Aorta (tissue), 5 donors: ENCODE measurements around the gene RBP7. TPM values are rescaled to one million over a fixed set of nuclear protein-coding genes. Genes with fewer than 3 reads are reported as not detected.

ENCODE experiments used
- ATAC-seq: fragments of 200-7000 bp; cut with Tn5 transposase; one replicate; pipeline ENCODE4 v1.9.1; 2022; ENCODE audit warnings: moderate library complexity; ENCODE audit not compliant: low FRiP score
- DNase-seq, 2 donors: peaks; one replicate each; pipeline ENCODE4 v3.0.0-alpha.2; 2020
- H3K27ac ChIP-seq, 2 donors: one replicate each; pipeline ENCODE4 v1.5.1; 2013; ENCODE audit warnings: low read length in 2 of 2, mild to moderate bottlenecking in 2 of 2, moderate library complexity in 2 of 2, control low read depth in 1 of 2, inconsistent platforms in 1 of 2, low read depth in 1 of 2
- H3K27me3 ChIP-seq, 2 donors: one replicate each; pipeline ENCODE4 v1.6.1; 2013; ENCODE audit warnings: control low read depth in 1 of 2, low read length in 1 of 2, mild to moderate bottlenecking in 1 of 2, moderate library complexity in 1 of 2; ENCODE audit not compliant: insufficient read depth in 2 of 2, control insufficient read depth in 1 of 2
- H3K36me3 ChIP-seq, 2 donors: one replicate each; pipeline ENCODE4 v1.6.1; 2013; ENCODE audit warnings: control low read depth in 1 of 2, low read length in 1 of 2, mild to moderate bottlenecking in 1 of 2; ENCODE audit not compliant: insufficient read depth in 2 of 2, control insufficient read depth in 1 of 2
- H3K4me1 ChIP-seq, 2 donors: one replicate each; pipeline ENCODE4 v1.6.1; 2013; ENCODE audit warnings: low read length in 2 of 2, control low read depth in 1 of 2, mild to moderate bottlenecking in 1 of 2, moderate library complexity in 1 of 2; ENCODE audit not compliant: insufficient read depth in 2 of 2, control insufficient read depth in 1 of 2
- H3K4me3 ChIP-seq, 2 donors: one replicate each; pipeline ENCODE4 v1.5.1; 2013; ENCODE audit warnings: low read length in 2 of 2, control low read depth in 1 of 2, mild to moderate bottlenecking in 1 of 2
- H3K9me3 ChIP-seq: one replicate; pipeline ENCODE4 v1.6.1; 2013; ENCODE audit warnings: mild to moderate bottlenecking, low read length; ENCODE audit not compliant: control insufficient read depth
- WGBS, 2 donors: extraction: QIAGEN DNeasy Blood & Tissue Kit; methylation state at CpG; one replicate each; pipeline ENCODE4 v1.1.7; 2013; 5-methylcytosine and 5-hydroxymethylcytosine counted together
- intact Hi-C, 2 donors: fragments of 100-400 bp; cut with DNase I; formaldehyde crosslinking; loops; one replicate each; pipeline versions ENCODE4 v1.14.2 to v1.15.0; 2022
- long read RNA-seq, 2 donors: library from polyadenylated mRNA; unstranded; transcript quantifications; one replicate each; pipeline ENCODE4 v2.0.0, GENCODE V29; 2020 to 2021
- polyA plus RNA-seq, 2 donors: library from polyadenylated mRNA; stranded (reverse); fragments of 200-250 nt; gene quantifications; one replicate each; pipeline ENCODE4 v1.2.3, GENCODE V29; 2013
- total RNA-seq, 2 donors: library from RNA; stranded (reverse); fragmentation: NEBNext Ultra II Directional; extraction: Animal tissue kit (Norgen Biotek cat#: 25700); gene quantifications; one replicate each; pipeline ENCODE4 v1.2.1, GENCODE V29; 2021
- donor health status: healthy with polysubstance abuse.
- donor health status: Bipolar disorder and iron deficiency.
- donor health status: DM: no; HTN: no; CAD: no.
- donor health status: DM: no; HTN: no; CAD: no.
- donor health status: DM: yes; HTN: yes; CAD: no.

The RBP7 gene
- 10 to 100 TPM in 1 of 2 donors, 1 to 10 TPM in 1; 7.6 to 30.2 TPM for total RNA-seq
- polyA plus RNA-seq, result 10 to 100 TPM in 1 of 2 donors, 1 to 10 TPM in 1; 3.9 to 35.1 TPM
- long read RNA-seq, donor 1, transcript RBP7-201 (4 exons, 636 nt), result major isoform, 19 of 19 reads
- long read RNA-seq, donor 1, partial matches to known transcripts, result 0 of 19 reads
- long read RNA-seq, donor 1, other reads (novel, unspliced or antisense), result 0 of 19 reads
- long read RNA-seq, donor 2, partial matches to known transcripts, result 0 of 2 reads
- long read RNA-seq, donor 2, other reads (novel, unspliced or antisense), result 0 of 2 reads

DNA sequence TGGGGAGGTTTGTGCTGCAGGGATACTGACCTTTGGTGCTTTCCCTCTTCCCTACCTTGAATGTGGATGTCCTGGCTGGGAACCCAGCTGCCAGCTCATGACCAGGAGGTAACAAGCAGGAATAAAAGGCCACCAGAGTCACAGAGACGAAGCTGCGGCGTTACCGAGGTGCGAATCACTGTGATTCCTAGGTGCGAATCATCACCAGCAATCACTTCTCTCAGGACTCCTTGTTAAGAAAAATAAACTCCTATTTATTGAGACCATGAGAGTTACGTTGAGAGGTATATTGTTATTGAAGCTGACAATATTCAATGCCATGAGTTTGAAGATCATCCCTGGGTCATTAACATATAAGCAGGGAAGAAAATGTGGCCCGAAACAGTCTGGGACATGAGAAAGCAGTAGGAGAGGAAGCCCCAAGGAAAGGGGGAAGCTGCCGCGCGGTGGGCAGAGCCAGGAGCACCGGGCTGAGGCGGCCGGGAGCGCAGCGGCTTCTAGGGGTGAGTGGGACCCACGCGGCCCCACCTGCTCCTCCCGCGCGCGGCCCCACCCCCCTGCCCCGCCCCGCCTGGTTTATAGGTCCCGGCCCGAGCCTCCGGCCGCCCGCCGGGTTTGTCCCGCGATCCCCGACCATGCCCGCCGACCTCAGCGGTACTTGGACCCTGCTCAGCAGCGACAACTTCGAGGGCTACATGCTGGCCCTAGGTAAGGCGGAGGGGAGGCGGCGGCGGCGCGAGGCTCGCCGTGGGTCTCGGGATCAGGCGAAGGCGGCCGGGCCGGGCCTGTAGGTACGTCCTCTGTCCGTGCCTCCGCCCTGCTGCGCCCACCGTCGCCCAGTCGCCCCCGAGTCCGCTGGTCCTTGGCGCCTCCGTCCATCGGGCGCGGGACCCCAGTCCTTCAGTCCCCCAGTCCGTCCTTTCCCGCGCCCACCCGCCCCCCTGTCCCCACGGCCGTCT is at the start of gene RBP7:
Gene RBP7, plus strand, starts transcription at position 605 of the 959 bp plus-strand sequence. Its CDS starts 31 bp downstream, at position 636.
- peak; percentile 57 for ATAC-seq
- peak in 1 of 2 donors; percentile 80 for DNase-seq
- no peak within 1 kb of the TSS for H3K27ac ChIP-seq

GRCh38 chr1:9957726-9958125 is 39.3 kb upstream of the RBP7 start:
- WGBS, 2 donors, result 92 to 94% methylated on average over 8 of the region's 8 CpGs
- no peaks in the 10 kb centered on the region for H3K27me3 ChIP-seq
- intact Hi-C loops, result no loop called here

More for the DNA sequence above, at the start of gene RBP7:
- 8 to 10% methylated on average over 62 to 71 of the region's 71 CpGs for WGBS, 2 donors
- Histone ChIP-seq H3K9me3 (no peaks in the 10 kb centered on the region), H3K27me3 (no peaks in the 10 kb centered on the region), H3K4me1 (no peaks in the 10 kb centered on the region), H3K36me3 (no peaks in the 10 kb centered on the region), H3K4me3 (peak within 1 kb of the TSS; percentile 40 to 41)
- intact Hi-C loops, result no loop called here

DNA sequence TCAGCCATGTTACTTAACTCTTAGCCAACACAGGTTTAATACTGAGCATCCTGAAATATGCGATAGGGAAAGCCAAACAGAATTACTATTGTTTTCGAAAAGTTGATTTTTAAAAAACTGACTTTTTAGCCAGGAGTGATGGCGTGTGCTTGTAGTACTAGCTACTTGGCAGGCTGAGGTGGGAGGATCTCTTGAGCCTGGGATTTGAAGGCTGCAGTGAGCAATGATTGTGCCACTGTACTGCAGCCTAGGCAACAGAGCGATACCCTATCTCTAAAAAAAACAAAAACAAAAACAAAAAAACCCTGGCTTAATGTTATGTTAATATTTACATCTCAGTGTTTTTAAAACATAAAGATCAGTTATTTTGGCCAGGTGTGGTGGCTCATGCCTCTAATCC is 37.0 kb upstream of the RBP7 start:
- no peaks in the 10 kb centered on the region for H3K4me1 ChIP-seq
- WGBS, 2 donors, result 13 to 16% methylated on average over 4 of the region's 4 CpGs
- intact Hi-C loops, result no loop called here
- H3K36me3 ChIP-seq, result no peaks in the 10 kb centered on the region
- no peak for ATAC-seq
- DNase-seq, result peak in 1 of 2 donors; percentile 13
- H3K9me3 ChIP-seq, result no peaks in the 10 kb centered on the region
- no peaks in the 10 kb centered on the region for H3K27me3 ChIP-seq
- no peak overlapping the region for H3K4me3 ChIP-seq
- H3K27ac ChIP-seq, result no peak overlapping the region

More at GRCh38 chr1:9957726-9958125, 39.3 kb upstream of the RBP7 start:
- Histone ChIP-seq H3K9me3 (no peaks in the 10 kb centered on the region), H3K4me3 (no peak overlapping the region), H3K4me1 (no peaks in the 10 kb centered on the region), H3K27ac (no peak overlapping the region), H3K36me3 (no peaks in the 10 kb centered on the region)
- ATAC-seq (no peak), DNase-seq (peak in 1 of 2 donors; percentile 17)

DNA sequence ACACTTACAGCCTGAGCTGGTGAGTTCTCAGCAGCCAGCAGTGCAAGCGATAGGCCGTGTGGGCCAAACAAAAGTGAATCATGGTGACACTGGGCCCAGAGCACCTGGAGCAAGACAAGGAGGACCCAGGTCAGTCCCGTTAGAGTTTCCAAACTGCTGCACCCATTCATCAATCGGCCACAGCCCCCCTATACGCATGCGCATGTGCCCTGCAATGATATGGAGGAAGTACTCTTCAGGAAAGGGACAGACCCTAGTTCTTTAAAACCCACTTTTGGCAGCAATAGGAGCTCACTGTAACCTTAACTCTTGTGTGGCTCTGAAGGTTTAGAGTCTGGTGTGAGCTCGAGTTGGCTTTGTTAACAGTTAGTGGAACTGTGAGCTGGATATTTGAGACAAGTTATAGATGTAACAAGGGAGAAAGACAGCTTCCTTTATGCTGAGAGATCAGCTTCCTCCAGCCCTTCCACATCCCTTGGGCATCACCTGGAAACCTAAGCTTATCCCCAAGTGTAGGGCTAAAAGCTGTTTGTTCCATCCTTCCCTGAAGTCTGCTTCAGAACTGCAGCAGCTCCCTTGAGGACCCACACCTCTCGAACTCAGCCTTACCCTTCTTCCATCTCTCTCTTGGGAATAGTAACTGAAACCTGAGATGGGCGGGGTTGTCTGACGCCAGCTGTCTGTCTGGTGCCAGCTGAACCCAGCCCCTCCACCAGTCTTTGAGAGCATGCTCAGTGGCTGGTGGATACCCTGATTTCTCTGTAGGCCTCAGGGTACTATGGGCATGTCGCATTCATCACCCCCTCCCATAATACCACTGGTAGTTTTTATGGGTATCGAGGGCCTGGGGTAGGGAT is 36.1 kb upstream of the RBP7 start:
- H3K9me3 ChIP-seq, result no peaks in the 10 kb centered on the region
- H3K27me3 ChIP-seq, result no peaks in the 10 kb centered on the region
- no peaks in the 10 kb centered on the region for H3K36me3 ChIP-seq
- intact Hi-C loops, result no loop called here
- DNase-seq (no peak), ATAC-seq (no peak)
- no peak overlapping the region for H3K27ac ChIP-seq
- no peak overlapping the region for H3K4me3 ChIP-seq
- no peaks in the 10 kb centered on the region for H3K4me1 ChIP-seq
- WGBS, 2 donors, result 79 to 82% methylated on average over 12 of the region's 12 CpGs

DNA sequence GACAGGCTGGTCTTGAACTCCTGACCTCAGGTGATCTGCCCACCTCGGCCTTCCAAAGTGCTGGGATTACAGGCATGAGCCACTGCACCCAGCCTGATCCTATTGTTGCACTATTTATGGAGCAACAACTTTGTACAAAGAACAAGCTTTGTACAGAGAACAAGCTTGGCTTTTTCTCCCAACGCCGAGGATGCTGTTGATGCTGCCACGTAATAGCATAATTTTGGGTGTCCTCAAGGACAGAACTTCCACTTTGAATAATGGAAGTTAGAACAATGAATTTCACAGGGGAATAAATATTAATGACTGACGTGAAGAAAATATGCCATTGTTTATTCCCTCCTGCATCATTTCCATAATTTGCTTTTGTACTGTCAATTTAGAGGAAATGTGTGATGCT is 12.8 kb upstream of the RBP7 start:
- no peaks in the 10 kb centered on the region for H3K4me1 ChIP-seq
- intact Hi-C loops, result no loop called here
- no peak overlapping the region for H3K27ac ChIP-seq
- no peaks in the 10 kb centered on the region for H3K9me3 ChIP-seq
- no peaks in the 10 kb centered on the region for H3K27me3 ChIP-seq
- WGBS, 2 donors, result 85 to 89% methylated on average over 5 of the region's 5 CpGs
- no peak overlapping the region for H3K4me3 ChIP-seq
- ATAC-seq (no peak), DNase-seq (no peak)
- peaks cover 0 to 2% of the 10 kb centered on the region in 2 donors for H3K36me3 ChIP-seq

- Histone ChIP-seq H3K27ac (no peak overlapping the region), H3K9me3 (no peaks in the 10 kb centered on the region), H3K4me1 (no peaks in the 10 kb centered on the region), H3K36me3 (peaks cover 0 to 2% of the 10 kb centered on the region in 2 donors), H3K27me3 (no peaks in the 10 kb centered on the region), H3K4me3 (no peak overlapping the region)
- no peak for DNase-seq
- intact Hi-C loops, result no loop called here
- no peak for ATAC-seq
- WGBS, 2 donors, result 44 to 49% methylated on average over 6 of the region's 6 CpGs
These were observed 12.0 kb upstream of the RBP7 start for GRCh38 chr1:9985001-9985400.

DNA sequence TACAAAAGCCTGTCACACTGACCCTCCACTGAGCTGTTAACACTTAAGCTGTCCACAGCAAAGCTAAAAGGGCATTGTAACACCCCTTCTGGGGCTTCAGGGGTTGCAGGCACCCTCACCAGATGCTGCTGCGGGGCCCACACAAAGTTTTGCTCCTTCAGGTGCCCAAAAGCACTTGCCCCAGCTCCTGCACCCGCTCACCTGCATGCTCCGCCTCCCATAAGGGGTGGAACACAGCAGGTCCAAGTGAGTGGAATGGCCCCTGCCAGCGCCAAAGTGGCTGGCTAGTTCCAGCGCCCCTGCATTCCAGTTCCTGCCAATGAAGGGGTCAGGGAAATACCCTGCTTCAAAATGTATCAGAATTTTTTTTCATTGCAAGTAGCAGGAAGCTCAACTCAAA is 7.3 kb upstream of the RBP7 start:
- no peak overlapping the region for H3K4me3 ChIP-seq
- WGBS, 2 donors, result 87 to 91% methylated on average over 5 of the region's 5 CpGs
- intact Hi-C loops, result no loop called here
- DNase-seq (no peak), ATAC-seq (no peak)
- no peaks in the 10 kb centered on the region for H3K27me3 ChIP-seq
- H3K4me1 ChIP-seq, result no peaks in the 10 kb centered on the region
- H3K9me3 ChIP-seq, result no peaks in the 10 kb centered on the region
- no peak overlapping the region for H3K27ac ChIP-seq
- H3K36me3 ChIP-seq, result no peaks in the 10 kb centered on the region

GRCh38 chr1:9990944-9991343 is 6.1 kb upstream of the RBP7 start:
- no peaks in the 10 kb centered on the region for H3K27me3 ChIP-seq

More at GRCh38 chr1:9990944-9991343, 6.1 kb upstream of the RBP7 start:
- WGBS, 2 donors, result 44 to 49% methylated on average over 2 of the region's 2 CpGs
- H3K27ac ChIP-seq, result no peak overlapping the region
- no peak for ATAC-seq
- DNase-seq, result no peak
- no peaks in the 10 kb centered on the region for H3K9me3 ChIP-seq
- H3K4me3 ChIP-seq, result no peak overlapping the region
- H3K36me3 ChIP-seq, result no peaks in the 10 kb centered on the region
- no peaks in the 10 kb centered on the region for H3K4me1 ChIP-seq
- intact Hi-C loops, result no loop called here
